HG03460 (cell line): ENCODE measurements around the gene MROH7.
A peak's percentile ranks its signal among the peaks of the same experiment; 100 is the strongest.

Source experiments
- ATAC-seq: cut with Tn5 transposase; IDR thresholded peaks from one replicate; pipeline ENCODE4 v1.9.1; 2021; ENCODE audit not compliant: unreplicated experiment

MROH7 gene

DNA sequence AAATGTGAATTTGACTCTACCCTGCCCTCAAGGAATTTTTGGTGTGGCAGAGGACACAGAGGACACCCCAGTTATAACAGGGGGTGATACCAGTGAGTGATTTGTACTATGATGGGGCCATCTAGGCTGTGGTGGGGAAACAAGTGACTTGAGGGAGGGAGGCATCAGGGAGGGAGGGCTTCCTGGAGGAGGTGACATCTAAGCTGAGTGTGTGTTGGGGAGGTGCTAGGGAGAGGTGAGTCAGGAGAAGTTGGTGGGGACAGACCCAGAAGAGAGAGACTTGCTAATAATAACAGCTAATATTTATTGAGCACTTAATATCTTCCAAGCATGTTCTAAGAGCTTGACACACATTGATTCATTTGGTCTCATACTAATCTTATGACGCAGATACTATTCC lies 54.2 kb downstream of the MROH7 start:
- ATAC-seq = no peak

GRCh38 chr1:54696262-54696661 lies 54.7 kb downstream of the MROH7 start:
- ATAC-seq = no peak

- ATAC-seq = no peak
These were observed 56.3 kb downstream of the MROH7 start for GRCh38 chr1:54697896-54698295.

GRCh38 chr1:54698346-54698745 lies 56.8 kb downstream of the MROH7 start:
- no peak for ATAC-seq

DNA sequence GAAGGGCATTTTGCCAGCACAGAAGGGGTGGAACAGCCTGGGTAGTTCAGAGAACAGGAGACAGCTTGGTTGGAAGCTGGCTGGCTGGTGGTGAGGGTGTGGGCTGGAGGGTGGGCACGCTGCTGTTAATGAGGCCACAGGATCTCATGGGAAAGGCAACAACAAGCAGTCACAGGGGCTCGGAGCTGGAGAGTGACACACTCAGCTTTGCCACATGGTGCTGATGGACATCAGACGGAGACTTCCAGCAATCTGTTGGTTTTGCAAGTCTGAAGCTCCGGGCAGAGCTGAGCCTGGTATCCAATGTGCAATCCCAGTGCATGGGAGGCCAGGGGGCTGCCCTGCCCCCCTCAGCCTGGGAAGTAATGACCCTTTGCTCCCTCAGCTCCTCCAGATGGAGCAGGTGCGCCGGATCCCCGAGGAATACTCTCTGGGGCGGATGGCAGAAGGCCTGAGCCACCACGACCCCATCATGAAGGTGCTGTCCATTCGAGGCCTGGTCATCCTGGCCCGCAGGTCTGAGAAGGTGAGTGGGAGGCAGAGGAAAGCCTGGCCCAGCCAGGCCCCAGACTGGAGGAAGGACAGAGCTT lies 58.4 kb downstream of the MROH7 start:
- no peak for ATAC-seq

GRCh38 chr1:54701066-54701465 lies 59.5 kb downstream of the MROH7 start:
- ATAC-seq = no peak

- no peak for ATAC-seq
These were observed 60.4 kb downstream of the MROH7 start for GRCh38 chr1:54701996-54702395.

DNA sequence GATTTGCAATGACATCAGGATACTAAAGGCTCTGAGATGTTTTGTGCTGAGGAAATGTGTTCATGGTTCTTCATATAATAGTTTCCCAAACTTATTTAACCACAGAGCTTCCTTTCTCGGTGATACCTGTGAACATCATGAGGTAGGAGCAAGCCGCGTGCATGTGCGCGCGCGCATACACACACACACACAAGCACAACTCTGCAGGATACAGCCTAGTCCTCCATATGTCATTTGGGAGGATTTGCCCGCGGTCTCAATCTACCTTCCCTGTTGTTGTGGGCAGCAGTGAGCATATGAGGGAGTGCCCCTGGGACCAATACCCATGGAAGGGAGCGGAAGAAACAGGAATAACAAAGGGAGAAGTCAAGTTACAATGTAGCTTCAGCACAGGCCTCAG lies 61.9 kb downstream of the MROH7 start:
- ATAC-seq = no peak

- ATAC-seq = no peak
These were observed 63.6 kb downstream of the MROH7 start for GRCh38 chr1:54705153-54705552.

- ATAC-seq = no peak
These were observed 64.8 kb downstream of the MROH7 start for GRCh38 chr1:54706419-54706818.

- ATAC-seq = no peak
These were observed 66.8 kb downstream of the MROH7 start for GRCh38 chr1:54708385-54708784.

DNA sequence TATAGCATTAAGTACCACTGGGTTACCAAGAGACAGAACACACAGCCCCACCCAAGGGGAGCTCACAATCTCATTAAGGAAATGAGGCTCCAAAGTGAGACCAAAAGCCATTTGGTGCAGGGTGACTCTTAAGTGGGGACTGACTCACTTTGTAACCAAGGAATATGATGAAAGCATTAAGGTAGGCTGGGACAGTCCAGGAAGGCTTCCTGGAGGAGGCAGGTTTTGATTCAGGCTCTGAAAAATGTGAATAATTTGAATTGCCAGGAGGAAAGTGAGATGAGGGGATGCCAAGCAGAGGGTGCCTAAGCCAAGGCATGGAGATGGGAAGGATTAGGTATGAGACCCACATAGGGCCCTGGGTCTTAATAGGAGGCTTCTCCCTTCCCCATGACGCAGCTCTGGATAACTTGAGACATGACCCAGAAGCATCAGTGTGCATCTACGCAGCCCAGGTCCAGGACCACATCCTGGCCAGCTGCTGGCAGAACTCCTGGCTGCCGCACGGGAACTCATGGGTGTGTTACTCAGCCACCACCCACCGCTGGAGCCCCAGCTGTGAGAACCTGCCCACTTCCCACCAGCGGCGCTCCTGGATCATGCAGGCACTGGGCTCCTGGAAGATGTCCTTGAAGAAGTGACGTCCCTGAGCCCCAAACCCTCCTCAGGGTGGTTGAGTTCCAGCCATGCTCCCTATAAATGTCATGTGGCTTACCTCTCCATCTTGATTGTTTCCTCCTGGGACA lies 68.1 kb downstream of the MROH7 start:
- no peak for ATAC-seq

DNA sequence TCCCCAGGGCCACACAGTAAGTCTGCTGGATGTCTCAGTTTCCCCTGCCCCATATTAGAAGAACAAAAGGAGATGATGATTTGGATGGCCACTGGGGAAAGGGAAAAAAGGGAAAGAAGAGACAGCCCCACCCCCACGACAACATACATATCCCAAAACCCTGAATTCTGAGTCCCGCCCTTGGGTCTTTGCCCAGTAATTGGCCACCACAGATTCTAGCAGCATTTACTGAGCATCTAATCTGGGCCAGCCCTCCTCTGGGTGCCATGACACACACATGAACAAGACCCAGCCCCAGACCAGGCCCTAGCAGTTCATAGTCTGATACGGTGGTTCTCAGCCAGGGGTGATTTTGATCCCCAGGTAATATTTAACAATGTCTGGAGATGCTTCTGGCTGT lies 68.8 kb downstream of the MROH7 start:
- no peak for ATAC-seq

GRCh38 chr1:54710841-54711240 lies 69.3 kb downstream of the MROH7 start:
- no peak for ATAC-seq

DNA sequence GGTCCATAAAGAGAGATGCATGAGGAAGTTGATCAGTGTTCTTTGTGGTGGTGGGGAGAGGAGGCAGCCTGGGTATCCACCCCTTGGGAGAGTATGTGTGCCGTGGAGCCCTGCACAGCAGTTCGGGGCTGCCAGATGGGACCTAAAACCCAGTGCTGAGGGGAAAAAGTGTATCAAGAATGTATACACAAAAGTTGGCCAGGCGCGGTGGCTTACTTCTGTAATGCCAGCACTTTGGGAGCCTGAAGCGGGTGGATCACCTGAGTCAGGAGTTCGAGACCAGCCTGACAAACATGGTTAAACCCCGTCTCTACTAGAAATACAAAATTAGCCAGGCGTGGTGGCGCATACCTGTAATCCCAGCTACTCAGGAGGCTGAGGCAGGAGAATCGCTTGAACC lies 70.0 kb downstream of the MROH7 start:
- no peak for ATAC-seq

DNA sequence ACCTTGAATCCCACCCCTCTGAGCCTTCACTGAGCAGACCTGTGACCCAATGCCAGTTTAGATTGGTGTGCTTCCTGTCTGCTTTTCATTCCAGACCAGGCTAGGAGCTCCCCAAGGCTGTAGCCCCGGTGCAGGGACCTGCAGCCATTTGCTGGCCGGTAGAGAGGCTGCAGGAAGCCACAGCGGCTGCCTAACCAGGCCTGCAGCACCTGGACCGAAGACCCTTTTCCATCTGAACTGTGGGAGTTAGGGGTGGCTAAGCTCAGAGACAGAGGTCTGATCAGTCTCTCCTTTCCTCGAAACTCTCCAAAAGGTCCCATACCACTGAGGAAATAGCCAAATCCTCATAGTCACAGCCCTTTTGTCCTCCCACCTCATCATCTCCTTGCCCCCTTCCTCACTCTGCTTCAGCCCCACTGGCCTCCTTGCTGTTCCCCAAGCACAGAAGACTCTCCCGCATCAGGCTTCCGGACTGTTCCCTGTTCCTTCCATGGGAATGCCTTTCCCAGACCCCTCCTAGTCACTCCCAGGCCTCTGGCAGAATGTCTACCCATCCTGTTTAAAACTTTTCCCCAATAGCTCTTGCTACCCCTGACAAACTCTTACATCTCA lies 73.4 kb downstream of the MROH7 start:
- ATAC-seq = no peak

DNA sequence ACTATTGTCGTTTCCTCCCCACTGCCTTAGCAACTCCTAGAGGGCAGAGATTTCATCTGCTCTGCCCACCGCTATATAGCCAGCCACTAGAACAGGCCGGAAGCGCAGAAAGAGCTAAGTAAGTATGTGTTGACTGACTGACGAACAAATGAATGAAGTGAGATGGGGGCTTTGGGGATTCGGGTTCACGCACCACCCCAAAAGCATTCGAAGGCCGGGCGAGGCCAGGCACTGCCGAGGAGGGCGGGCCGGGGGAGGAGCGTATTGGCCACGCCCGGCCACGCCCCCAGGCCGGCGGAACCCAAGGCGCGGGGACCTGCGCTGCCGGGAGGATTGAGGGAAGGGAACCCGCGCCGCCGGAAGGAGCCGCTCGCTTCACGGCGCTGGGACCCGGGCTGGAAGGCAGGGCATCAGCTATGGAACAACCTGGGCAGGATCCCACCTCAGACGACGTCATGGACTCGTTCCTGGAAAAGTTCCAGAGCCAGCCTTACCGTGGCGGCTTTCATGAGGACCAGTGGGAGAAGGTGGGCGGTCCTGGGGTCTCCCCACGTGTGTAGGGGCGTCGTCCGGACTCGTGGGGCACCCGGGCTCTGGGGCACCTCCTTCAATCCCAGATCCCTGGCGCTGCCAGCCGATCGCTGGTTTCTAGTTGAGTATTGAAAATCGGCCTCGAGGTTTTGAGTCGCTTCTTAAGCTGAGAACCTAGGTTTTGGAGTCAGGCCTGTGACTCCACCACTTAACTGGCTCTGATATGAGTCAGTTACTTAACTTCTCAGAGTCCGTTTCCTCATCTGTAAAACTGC lies 74.1 kb downstream of the MROH7 start, which contains the start of gene TTC4:
TTC4 (plus strand) TSS at position 369 of the 806 bp plus-strand sequence; CDS start at position 417, 48 bp downstream.
- ATAC-seq = peak; percentile 96

GRCh38 chr1:54716299-54717047 lies 74.9 kb downstream of the MROH7 start:
- ATAC-seq = no peak

DNA sequence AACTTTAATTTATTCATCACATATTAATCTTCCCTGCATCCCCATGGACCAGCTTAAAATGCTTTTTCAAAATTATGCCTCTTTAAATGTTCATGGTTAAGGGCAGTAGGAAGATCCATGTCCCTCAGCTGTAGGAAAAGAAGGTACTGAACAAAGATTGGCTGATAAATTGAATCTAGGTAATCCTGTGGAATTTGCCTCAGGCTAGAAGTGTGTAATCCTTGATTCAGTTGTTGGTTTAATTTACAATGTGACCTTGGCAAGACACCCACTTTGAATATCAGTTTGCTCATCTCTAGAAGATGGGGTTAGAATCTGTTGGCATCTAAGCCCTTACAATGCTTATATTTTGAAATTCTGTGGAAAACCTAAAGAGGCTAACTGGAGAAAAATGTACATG lies 80.1 kb downstream of the MROH7 start:
- no peak for ATAC-seq

- no peak for ATAC-seq
These were observed 82.4 kb downstream of the MROH7 start for GRCh38 chr1:54723985-54724384.

DNA sequence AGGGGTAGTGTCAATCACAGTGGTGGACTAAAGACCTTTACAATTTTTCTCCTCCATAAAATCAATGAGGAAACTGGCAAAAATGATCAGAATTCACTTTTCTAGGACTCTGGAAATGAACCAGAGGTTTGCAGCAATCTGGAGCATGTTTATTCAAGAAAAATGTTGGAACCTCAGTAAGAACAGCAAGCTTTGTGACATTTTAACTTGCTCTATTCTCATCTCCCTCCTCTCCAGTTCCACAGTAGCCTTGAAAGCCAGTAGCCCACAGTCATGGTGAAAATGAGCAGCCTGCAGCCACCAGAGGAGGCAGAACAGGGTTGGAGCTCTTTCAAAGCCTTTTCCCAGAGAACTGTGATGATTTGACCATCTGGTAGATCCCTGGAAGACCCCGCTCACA lies 83.2 kb downstream of the MROH7 start:
- no peak for ATAC-seq
